GM12865 (cell line): ENCODE measurements around the gene VWA8.

Source experiments
- DNase-seq: peaks from one replicate; pipeline ENCODE4 v3.0.0; 2010; ENCODE audit warnings: low read depth
- H3K4me3 ChIP-seq: 2 replicates; pipeline ENCODE4 v1.5.1; 2011; ENCODE audit warnings: mild to moderate bottlenecking, low read depth, low read length, control low read depth
- CTCF ChIP-seq: IDR thresholded peaks from 2 replicates; pipeline ENCODE4 v1.5.1; 2011; ENCODE audit warnings: low read length, control low read depth, low read depth, inconsistent platforms; ENCODE audit not compliant: insufficient read depth; ENCODE audit errors: missing control alignments

The VWA8 gene

DNA sequence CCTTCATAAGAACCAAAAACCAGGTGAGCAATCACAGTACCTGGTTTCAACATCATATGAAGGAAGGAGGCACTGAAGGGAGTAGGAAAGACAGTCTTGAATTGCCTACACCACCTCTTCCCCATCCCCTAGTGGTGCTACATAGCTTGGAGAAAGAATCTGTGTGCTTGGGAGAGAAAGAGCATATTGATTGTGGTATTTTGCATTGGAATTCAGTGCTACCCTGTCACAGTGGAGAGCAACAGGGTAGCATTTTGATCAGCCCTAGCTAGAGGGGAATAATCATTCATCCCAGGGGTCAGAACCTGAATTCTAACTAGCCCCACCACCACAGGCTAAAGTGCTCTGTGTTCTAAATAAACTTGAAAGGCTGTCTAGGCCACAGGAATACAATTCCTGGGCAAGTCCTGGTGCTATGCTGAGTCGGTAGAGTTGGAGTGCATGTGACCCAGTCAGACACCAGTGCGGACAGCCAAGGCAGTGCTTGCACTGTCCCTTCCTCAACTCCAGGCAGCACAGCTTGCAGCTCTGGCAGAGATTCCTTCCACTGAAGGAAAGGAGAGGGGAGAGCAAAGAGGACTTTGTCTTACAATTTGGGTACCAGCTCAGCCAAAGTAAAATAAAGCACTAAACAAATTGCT is 158.7 kb downstream of the VWA8 start:
- no peak for TF ChIP-seq CTCF
- H3K4me3 ChIP-seq: no peak overlapping the region
- no peak for DNase-seq

DNA sequence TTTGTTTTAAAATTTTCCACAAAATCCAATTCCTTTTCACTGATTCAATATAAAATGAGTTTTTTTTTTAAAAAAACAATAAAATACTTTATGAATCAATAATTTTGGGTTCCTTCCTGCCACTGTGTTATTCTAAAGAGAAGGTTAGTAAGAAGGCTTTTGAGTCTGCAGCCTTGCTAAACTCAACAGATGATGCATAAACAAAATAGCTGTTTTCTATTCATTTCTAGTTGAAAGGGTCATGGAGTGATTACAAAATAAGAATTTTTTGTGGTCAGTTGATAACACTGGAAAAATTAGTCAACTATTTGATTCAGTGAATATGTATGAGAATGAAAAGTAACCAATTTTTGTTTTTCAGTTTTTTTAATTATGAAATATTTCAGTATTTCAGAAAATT is 169.9 kb downstream of the VWA8 start:
- no peak overlapping the region for H3K4me3 ChIP-seq
- DNase-seq: no peak
- no peak for TF ChIP-seq CTCF

- TF ChIP-seq CTCF: no peak
- no peak overlapping the region for H3K4me3 ChIP-seq
- no peak for DNase-seq
Measured at GRCh38 chr13:41788552-41788951, 172.4 kb downstream of the VWA8 start.

DNA sequence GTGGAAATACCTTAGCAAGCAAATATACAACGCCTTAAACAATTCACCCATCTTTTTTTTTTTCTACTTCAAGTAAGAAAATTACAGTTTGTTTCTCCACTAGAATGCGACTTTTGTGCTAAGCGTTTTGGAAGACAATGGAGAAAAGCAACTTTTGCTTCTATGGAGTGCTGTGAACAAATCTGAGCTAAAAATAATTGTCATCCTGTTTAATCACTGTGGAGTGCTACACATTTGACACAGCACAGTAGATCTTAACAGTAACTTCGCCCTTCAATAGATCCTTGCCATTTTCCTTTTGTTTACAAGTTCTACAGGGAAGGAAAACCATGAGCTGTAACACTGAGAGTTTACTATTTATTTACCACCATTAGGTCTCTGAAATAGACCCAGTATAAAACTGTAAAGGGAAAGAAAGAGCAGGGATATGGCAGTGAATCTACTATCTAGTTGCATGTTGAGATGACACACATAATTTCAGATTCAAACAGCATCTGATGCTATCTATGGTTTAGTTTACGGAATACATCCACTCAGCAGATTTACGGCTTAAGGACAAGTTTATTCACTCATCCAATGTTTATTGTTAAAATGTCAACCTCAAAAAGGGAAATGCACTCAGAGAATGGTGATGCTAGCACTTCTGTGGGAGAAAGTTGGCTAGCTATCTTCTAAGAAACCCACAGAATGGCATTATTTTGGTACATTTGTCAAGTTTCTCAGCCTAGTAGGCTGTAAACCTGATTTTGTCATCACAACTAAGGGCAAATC is 175.3 kb downstream of the VWA8 start:
- no peak overlapping the region for H3K4me3 ChIP-seq
- no peak for DNase-seq
- no peak for TF ChIP-seq CTCF

GRCh38 chr13:41782086-41782485 is 178.8 kb downstream of the VWA8 start:
- no peak overlapping the region for H3K4me3 ChIP-seq
- TF ChIP-seq CTCF: no peak
- DNase-seq: no peak

- no peak for DNase-seq
- no peak for TF ChIP-seq CTCF
- H3K4me3 ChIP-seq: no peak overlapping the region
Measured at GRCh38 chr13:41780715-41781706, 179.9 kb downstream of the VWA8 start.
